IMR-90 (cell line): ENCODE results near the gene PDLIM4. TPM values are rescaled to one million over a fixed set of nuclear protein-coding genes. Genes with fewer than 3 reads are reported as not detected.

ENCODE experiments used
- ATAC-seq: fragments of 200-7000 bp; cut with Tn5 transposase; 2 replicates; pipeline ENCODE4 v1.9.1; 2020; ENCODE audit warnings: low read depth, mild to moderate bottlenecking, moderate library complexity
- BruUV-seq: library from RNA; stranded (reverse); fragments of 400-500 nt; replicated peaks from 2 replicates; lab custom pipeline; 2021; lab: Mats Ljungman, UMichigan
- CTCF ChIA-PET: fragments of 300-600 bp; formaldehyde crosslinking; extraction: SDS; loops from one replicate; lab custom pipeline; 2021; ENCODE audit warnings: antibody characterized with exemption; lab: Yijun Ruan, JAX
- POLR2A ChIA-PET: fragments of 300-600 bp; sonication (Branson Sonifier 250); formaldehyde crosslinking; loops from one replicate; lab custom pipeline; 2022; ENCODE audit warnings: antibody characterized with exemption; ENCODE audit not compliant: unreplicated experiment; lab: Charles Lee
- DNase-seq: peaks from one replicate; pipeline ENCODE4 v3.0.0; 2013
- H2AFZ ChIP-seq: replicated peaks from 2 replicates; pipeline ENCODE3; 2013; ENCODE audit warnings: low read length, mild to moderate bottlenecking; ENCODE audit not compliant: poor library complexity
- H2AK5ac ChIP-seq: 2 replicates; pipeline ENCODE4 v1.6.1; 2013; ENCODE audit warnings: low read depth, low read length, inconsistent platforms
- H2AK9ac ChIP-seq: replicated peaks from 2 replicates; pipeline ENCODE3; 2013; ENCODE audit warnings: mild to moderate bottlenecking, low read depth, low read length, moderate library complexity; ENCODE audit not compliant: poor library complexity
- H2BK120ac ChIP-seq: 2 replicates; pipeline ENCODE4 v1.6.1; 2013; ENCODE audit warnings: low read depth, low read length, inconsistent platforms
- H2BK15ac ChIP-seq: 3 replicates; pipeline ENCODE4 v1.6.1; 2013; ENCODE audit warnings: low read depth, low read length, inconsistent platforms
- H2BK20ac ChIP-seq: 2 replicates; pipeline ENCODE4 v1.6.1; 2013; ENCODE audit warnings: low read depth, mild to moderate bottlenecking, inconsistent platforms, low read length, moderate library complexity
- H2BK5ac ChIP-seq: 2 replicates; pipeline ENCODE4 v1.6.1; 2013; ENCODE audit warnings: mild to moderate bottlenecking, low read depth, low read length, inconsistent platforms; ENCODE audit not compliant: poor library complexity, severe bottlenecking
- H3K14ac ChIP-seq: replicated peaks from 2 replicates; pipeline ENCODE4 v1.6.1; 2013; ENCODE audit warnings: low read depth, low read length, inconsistent platforms
- H3K18ac ChIP-seq: 2 replicates; pipeline ENCODE4 v1.6.1; 2013; ENCODE audit warnings: low read depth, low read length, control low read depth
- H3K23ac ChIP-seq: 2 replicates; pipeline ENCODE4 v1.6.1; 2013; ENCODE audit warnings: low read depth, low read length, inconsistent platforms
- H3K27ac ChIP-seq: 2 replicates; pipeline ENCODE4 v1.5.1; 2013; ENCODE audit warnings: mild to moderate bottlenecking, control low read depth, low read length; ENCODE audit not compliant: insufficient read depth
- H3K27me3 ChIP-seq: 2 replicates; pipeline ENCODE4 v1.6.1; 2013; ENCODE audit warnings: low read length; ENCODE audit not compliant: control insufficient read depth, insufficient read depth
- H3K36me3 ChIP-seq: 2 replicates; pipeline ENCODE4 v1.6.1; 2013; ENCODE audit warnings: low read length, mixed read lengths; ENCODE audit not compliant: control insufficient read depth, insufficient read depth
- H3K4ac ChIP-seq: 2 replicates; pipeline ENCODE4 v1.6.1; 2013; ENCODE audit warnings: low read depth, low read length, inconsistent platforms
- H3K4me1 ChIP-seq: 2 replicates; pipeline ENCODE4 v1.6.1; 2013; ENCODE audit warnings: low read length, mixed read lengths; ENCODE audit not compliant: control insufficient read depth, insufficient read depth
- H3K4me2 ChIP-seq: 2 replicates; pipeline ENCODE4 v1.6.1; 2013; ENCODE audit warnings: low read depth, mild to moderate bottlenecking, control low read depth, low read length, moderate library complexity
- H3K4me3 ChIP-seq: 2 replicates; pipeline ENCODE4 v1.5.1; 2013; ENCODE audit warnings: low read depth, mild to moderate bottlenecking, control low read depth, low read length, moderate library complexity; ENCODE audit not compliant: insufficient read depth
- H3K56ac ChIP-seq: 2 replicates; pipeline ENCODE4 v1.6.1; 2013; ENCODE audit warnings: low read length, inconsistent platforms; ENCODE audit not compliant: insufficient read depth; ENCODE audit errors: extremely low read depth
- H3K79me1 ChIP-seq, 2 experiments: 2 replicates each; pipeline ENCODE4 v1.6.1; 2013; ENCODE audit warnings: low read length in 2 of 2, inconsistent platforms in 1 of 2, low read depth in 1 of 2
- H3K9ac ChIP-seq: 2 replicates; pipeline ENCODE4 v1.6.1; 2013; ENCODE audit warnings: low read depth, low read length, control low read depth
- H3K9me1 ChIP-seq: 2 replicates; pipeline ENCODE4 v1.6.1; 2013; ENCODE audit warnings: low read length, inconsistent platforms; ENCODE audit not compliant: insufficient read depth
- H3K9me3 ChIP-seq: 2 replicates; pipeline ENCODE4 v1.6.1; 2013; ENCODE audit warnings: low read length; ENCODE audit not compliant: control insufficient read depth, insufficient read depth
- H4K20me1 ChIP-seq: 2 replicates; pipeline ENCODE4 v1.6.1; 2013; ENCODE audit warnings: low read length, inconsistent platforms; ENCODE audit not compliant: insufficient read depth
- H4K5ac ChIP-seq: 2 replicates; pipeline ENCODE4 v1.6.1; 2013; ENCODE audit warnings: mild to moderate bottlenecking, low read depth, low read length, control low read depth
- H4K8ac ChIP-seq, 2 experiments: 2 replicates each; pipeline ENCODE4 v1.6.1; 2013; ENCODE audit warnings: low read depth in 2 of 2, low read length in 2 of 2, control low read depth in 1 of 2, inconsistent platforms in 1 of 2
- H4K91ac ChIP-seq: 2 replicates; pipeline ENCODE4 v1.6.1; 2013; ENCODE audit warnings: low read depth, low read length, inconsistent platforms; ENCODE audit not compliant: insufficient read depth
- POLR2A ChIP-seq: IDR thresholded peaks from 2 replicates; pipeline ENCODE4 v1.6.1; 2012; ENCODE audit warnings: mild to moderate bottlenecking, low read depth, low read length
- RAD21 ChIP-seq: IDR thresholded peaks from 2 replicates; pipeline ENCODE4 v1.6.1; 2012; ENCODE audit warnings: low read length, improper control_type of control experiment
- WGBS, 2 experiments: methylation state at CpG; one replicate each; pipeline versions ENCODE4 v1.1.5 to v1.1.7; 2013; ENCODE audit warnings: missing lambda C conversion rate in 2 of 2; ENCODE audit not compliant: insufficient read length in 1 of 2; ENCODE audit errors: extremely low coverage in 2 of 2; 5-methylcytosine and 5-hydroxymethylcytosine counted together
- dilution Hi-C: fragments of 300-500 bp; cut with HindIII; formaldehyde crosslinking; loops from one replicate; pipeline ENCODE4 v1.14.3; 2018; ENCODE audit warnings: low sequenced_read_pairs; ENCODE audit not compliant: unreplicated experiment
- in situ Hi-C: fragments of 300-500 bp; cut with MboI; formaldehyde crosslinking; loops from 3 replicates; pipeline ENCODE4 v1.14.3; 2019; ENCODE audit warnings: low sequenced_read_pairs, inconsistent platforms, mixed read lengths
- intact Hi-C: fragments of 100-400 bp; cut with micrococcal nuclease; formaldehyde crosslinking; loops from 2 replicates; pipeline ENCODE4 v1.10.0; 2022
- polyA plus RNA-seq, 3 experiments: library from polyadenylated mRNA; depleted of rRNA; stranded (reverse); fragments of >200 nt; gene quantifications; 2 replicates each; pipeline ENCODE4 v1.2.3, GENCODE V29; 2012; ENCODE audit warnings: low replicate concordance in 1 of 3
- total RNA-seq: library from RNA; depleted of rRNA; stranded (reverse); fragments of >200 nt; gene quantifications from 2 replicates; pipeline ENCODE4 v1.2.3, GENCODE V29; 2012
- TF ChIP-seq, protein P1 (sequence below): conservative IDR thresholded peaks from 2 replicates; pipeline ENCODE4 v1.5.1; 2012; ENCODE audit warnings: mild to moderate bottlenecking, low read depth, low read length, improper control_type of control experiment
- TF ChIP-seq, protein P2 (sequence below): fragments of 150-350 bp; IDR thresholded peaks from 2 replicates; pipeline ENCODE4 v1.6.1; 2016; ENCODE audit warnings: low read depth, mild to moderate bottlenecking, low read length, moderate library complexity, borderline replicate concordance

The PDLIM4 gene
- total and polyA plus RNA-seq, 2 of the 4 experiments (the other 2 are of a cell fraction), result 61.1 to 214 TPM

DNA sequence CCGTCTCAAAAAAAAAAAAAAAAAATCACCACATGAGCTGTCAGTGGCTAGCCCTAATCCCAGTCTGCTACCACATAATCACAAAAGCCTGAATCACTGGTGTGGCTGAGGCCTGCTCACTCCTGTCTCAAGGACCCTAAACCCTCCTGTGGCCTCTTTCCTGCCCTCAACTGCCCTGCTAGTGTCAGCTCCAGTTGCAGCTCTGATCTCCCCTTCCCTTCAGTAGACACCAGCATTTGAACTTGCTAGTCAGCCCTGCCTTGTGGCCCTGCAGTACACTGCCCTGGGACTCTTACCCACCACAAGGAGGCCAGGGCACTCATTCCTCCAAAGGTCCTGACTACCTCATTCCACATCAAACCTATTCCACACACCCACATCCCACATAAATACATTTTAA, 20.4 kb upstream of the PDLIM4 start:
- H3K9me3 ChIP-seq, result no peaks in the 10 kb centered on the region
- H3K9me1 ChIP-seq, result 0 out of 2 replicates have a peak, but pooled peaks cover 3% of the 10 kb centered on the region
- H4K8ac ChIP-seq, result no peak overlapping the region
- no peak overlapping the region for H3K56ac ChIP-seq
- peak; percentile 39 for DNase-seq
- intact Hi-C loops (no loop called here), in situ Hi-C loops (no loop called here), dilution Hi-C loops (no loop called here)
- H3K14ac ChIP-seq, result no peak overlapping the region
- H3K4me3 ChIP-seq, result no peak overlapping the region
- TF ChIP-seq, protein P1, sequence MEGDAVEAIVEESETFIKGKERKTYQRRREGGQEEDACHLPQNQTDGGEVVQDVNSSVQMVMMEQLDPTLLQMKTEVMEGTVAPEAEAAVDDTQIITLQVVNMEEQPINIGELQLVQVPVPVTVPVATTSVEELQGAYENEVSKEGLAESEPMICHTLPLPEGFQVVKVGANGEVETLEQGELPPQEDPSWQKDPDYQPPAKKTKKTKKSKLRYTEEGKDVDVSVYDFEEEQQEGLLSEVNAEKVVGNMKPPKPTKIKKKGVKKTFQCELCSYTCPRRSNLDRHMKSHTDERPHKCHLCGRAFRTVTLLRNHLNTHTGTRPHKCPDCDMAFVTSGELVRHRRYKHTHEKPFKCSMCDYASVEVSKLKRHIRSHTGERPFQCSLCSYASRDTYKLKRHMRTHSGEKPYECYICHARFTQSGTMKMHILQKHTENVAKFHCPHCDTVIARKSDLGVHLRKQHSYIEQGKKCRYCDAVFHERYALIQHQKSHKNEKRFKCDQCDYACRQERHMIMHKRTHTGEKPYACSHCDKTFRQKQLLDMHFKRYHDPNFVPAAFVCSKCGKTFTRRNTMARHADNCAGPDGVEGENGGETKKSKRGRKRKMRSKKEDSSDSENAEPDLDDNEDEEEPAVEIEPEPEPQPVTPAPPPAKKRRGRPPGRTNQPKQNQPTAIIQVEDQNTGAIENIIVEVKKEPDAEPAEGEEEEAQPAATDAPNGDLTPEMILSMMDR, result 0 out of 2 replicates have a peak, but pooled peaks have one; percentile 12
- no peak for TF ChIP-seq POLR2A
- TF ChIP-seq, protein P2, sequence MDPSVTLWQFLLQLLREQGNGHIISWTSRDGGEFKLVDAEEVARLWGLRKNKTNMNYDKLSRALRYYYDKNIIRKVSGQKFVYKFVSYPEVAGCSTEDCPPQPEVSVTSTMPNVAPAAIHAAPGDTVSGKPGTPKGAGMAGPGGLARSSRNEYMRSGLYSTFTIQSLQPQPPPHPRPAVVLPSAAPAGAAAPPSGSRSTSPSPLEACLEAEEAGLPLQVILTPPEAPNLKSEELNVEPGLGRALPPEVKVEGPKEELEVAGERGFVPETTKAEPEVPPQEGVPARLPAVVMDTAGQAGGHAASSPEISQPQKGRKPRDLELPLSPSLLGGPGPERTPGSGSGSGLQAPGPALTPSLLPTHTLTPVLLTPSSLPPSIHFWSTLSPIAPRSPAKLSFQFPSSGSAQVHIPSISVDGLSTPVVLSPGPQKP, result no peak
- TF ChIP-seq RAD21, result 0 out of 2 replicates have a peak, but pooled peaks have one; percentile 11
- no peaks in the 10 kb centered on the region for H3K36me3 ChIP-seq
- no peak overlapping the region for H3K9ac ChIP-seq
- H2AK5ac ChIP-seq, result no peak overlapping the region
- POLR2A ChIA-PET, result no interaction called here
- WGBS, 2 experiments, result no CpG with 5 or more reads among the region's 1 CpG
- no peaks in the 10 kb centered on the region for H3K79me1 ChIP-seq
- H2BK15ac ChIP-seq, result no peak overlapping the region
- no peak overlapping the region for H3K18ac ChIP-seq
- peak; percentile 34 for ATAC-seq
- H3K4me2 ChIP-seq, result no peak overlapping the region
- no peak overlapping the region for H4K91ac ChIP-seq
- no peak overlapping the region for H2BK120ac ChIP-seq
- no peak overlapping the region for H2BK5ac ChIP-seq
- no peak overlapping the region for H4K5ac ChIP-seq
- H3K4me1 ChIP-seq, result no peaks in the 10 kb centered on the region
- H3K27me3 ChIP-seq, result no peaks in the 10 kb centered on the region; the same call in 1 of the 2 replicates
- CTCF ChIA-PET, result interaction anchor here (0.6 to 3.3 kb wide), 5 partner anchors 12 to 651 kb away, joined by 4 to 35 read pairs (median 5); no protein-coding TSS in a partner anchor
- H3K4ac ChIP-seq, result no peak overlapping the region
- no peak overlapping the region for H3K23ac ChIP-seq
- no peaks in the 10 kb centered on the region for H4K20me1 ChIP-seq
- no peak overlapping the region for H2AK9ac ChIP-seq
- BruUV-seq, result no TSS peak
- H2BK20ac ChIP-seq, result no peak overlapping the region
- peak overlapping the region; percentile 50 for H2AFZ ChIP-seq
- no peak overlapping the region for H3K27ac ChIP-seq
